HG03095 (cell line): ENCODE data around the gene RARRES1.
A peak's percentile ranks its signal among the peaks of the same experiment; 100 is the strongest.
"Not testable (repeated sequence)": the region's sequence is repeated elsewhere in the genome, so short reads cannot be mapped to it uniquely, and the experiment has no call there.

Source experiments
- ATAC-seq: cut with Tn5 transposase; IDR thresholded peaks from one replicate; pipeline ENCODE4 v1.9.1; 2021; ENCODE audit warnings: moderate library complexity; ENCODE audit not compliant: unreplicated experiment

RARRES1 gene

DNA sequence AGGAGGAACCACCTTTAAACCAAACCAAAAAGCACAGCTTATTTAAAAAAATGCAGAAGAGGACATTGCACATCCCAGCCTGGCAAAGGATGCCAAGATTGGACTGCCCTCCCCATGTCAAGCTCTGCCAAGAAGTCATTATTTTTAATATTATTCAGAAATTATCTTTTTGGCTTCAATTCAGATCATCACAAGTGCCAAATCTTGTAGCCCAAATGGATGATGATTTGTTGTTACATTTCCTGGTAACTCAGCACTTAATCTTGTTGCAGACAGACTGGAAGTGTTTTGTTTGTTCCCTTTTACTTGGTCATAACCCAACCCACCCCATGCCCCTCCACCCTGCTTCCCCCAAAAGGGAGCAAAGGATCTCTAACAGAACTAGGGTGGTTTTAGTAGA, 31.7 kb downstream of the RARRES1 start:
- no peak for ATAC-seq

DNA sequence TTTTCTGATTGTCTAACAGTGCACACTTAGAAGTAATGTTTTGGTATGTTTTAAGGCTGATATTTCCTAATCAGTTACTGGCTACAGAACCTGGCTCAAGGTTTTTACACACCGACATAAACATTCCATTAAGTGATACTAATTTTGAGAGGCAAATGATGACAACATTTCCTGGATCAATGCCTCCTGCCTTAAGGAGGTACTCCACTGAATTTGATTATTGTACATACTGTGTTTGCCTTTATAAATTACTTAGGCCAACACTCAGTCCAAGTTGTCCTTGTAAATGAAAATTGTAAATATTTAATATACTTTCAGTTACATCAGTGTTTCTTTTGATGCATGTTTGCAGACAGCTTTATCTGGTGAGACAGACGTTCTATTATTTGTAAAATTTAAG, 35.6 kb downstream of the RARRES1 start:
- ATAC-seq = no peak

DNA sequence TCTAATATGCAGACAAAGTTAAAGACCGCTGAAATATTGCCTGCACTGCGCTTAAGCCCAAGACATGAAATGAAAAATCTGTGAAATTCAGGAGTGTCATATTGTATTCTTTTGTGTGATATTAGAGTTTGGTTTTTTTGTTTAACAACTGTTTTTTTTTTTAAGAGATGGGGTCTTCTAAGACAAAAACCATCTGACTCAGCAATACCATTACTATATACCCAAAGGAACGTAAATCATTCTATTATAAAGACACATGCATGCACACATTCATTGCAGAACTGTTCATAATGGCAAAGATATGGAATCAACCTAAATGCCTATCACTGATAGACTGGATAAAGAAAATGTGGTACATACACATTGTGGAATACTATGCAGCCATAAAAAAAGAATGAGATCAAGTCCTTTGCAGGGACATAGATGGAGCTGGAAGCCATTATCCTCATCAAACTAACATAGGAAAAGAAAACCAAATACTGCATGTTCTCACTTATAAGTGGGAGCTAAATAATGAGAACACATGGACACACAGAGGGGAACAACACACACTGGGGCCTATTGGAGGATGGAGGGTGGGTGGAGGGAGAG, 38.3 kb downstream of the RARRES1 start:
- not testable (repeated sequence) for ATAC-seq

DNA sequence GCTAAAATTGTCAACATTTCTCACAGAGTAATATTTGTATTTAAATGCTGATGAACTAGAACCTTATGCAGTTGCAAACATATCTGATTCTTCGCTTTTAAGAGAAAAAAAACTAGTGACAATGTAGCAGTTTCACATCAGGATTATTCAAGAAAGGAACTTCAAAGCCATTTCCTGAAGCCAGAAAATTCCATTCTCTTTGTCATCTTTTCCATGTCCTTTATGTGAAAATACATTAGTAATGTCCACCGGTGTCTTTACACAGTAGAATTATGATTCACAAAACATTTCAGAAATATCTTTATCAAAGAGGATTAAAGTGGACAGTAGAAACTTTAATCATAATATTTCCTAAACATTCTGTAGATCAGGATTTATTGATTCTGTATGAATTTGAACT, 47.1 kb downstream of the RARRES1 start:
- ATAC-seq = no peak

DNA sequence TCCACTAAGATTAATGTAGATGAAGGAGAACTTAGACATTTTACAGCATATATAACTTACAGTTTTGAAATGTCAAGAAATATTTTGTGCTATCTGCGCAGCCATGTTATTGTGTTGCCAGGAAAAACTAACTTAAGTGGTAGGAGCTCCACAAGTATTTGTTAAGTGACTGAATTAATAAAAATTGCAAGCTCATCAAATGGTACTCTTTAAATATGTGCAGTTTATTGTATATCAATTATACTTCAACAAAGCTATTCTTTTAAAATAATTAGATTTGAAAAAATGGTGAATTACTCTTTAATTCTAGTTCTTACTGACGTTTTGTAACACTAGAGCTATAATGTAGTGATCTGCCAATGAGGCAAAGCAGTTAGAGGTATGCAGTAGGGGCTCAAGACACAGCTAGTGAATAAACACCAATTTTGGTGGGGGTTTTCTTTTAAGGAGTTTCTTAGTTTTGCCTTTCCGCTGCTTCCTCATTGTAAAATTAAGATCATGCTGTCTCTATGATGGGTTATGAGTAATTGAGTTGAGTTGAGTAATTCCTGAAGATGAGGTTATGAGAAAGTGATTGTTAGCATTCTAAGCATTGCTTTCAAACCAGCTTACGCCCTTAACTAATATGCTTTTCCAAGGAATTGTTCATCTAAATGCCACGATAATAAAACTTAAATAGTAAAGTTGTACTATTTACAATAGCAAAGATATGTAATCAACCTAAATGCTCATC, 48.9 kb downstream of the RARRES1 start:
- no peak for ATAC-seq

DNA sequence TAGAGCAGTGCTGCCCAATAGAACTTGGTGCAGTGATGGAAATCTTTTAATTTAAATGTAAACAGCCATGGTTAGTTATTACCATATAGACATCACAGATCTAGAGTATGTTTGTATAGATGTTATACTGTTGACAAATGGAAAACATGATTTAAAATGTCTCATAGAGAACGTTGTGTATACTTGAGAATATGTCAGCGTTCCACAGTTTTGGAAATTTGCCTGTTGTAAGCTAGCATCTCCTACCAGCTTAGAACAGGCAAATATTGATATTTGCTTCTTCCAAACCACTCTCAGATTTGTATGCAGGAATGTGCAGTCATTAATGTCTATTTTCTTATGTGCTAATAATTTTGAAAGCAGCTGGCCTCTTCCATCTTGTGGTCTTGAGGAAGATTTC, 51.4 kb downstream of the RARRES1 start:
- no peak for ATAC-seq

DNA sequence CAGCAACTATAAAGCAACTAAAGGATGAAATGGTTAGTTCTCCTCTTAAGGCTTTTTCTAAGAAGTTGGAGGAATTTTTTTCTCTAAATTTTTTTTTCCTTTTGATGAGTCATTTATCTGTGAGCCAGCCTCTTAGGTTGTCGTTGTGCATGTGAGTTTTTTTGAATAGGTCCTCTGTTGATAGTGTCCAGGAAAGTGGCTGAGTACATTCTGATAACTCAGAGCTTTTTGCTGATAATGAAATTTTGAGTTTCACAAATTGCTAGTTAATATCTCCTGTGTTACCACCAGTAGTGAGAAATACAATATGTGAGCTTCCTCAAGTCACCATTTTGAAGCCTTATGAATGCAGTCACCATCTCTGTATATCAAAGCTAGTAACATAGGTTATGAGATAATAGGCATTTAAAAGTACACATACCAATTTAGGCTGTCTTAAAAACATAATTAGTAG, 52.7 kb downstream of the RARRES1 start:
- no peak for ATAC-seq

DNA sequence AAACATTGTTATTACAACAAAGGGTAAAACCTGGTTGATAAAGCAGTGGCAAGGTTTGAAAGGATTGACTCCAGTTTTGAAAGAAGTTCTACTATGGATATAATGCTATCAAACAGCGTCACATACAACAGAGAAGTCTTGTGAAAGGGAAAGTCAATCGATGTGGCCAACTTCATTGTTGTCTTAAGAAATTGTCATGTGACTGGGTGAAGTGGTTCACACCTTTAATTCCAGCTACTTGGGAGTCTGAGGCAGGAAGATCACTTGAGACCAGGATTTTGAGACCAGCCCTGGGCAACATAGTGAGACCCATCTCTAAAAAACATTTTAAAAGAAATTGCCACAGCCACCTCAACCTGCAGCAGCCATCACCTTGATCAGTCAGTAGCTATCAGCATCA, 53.6 kb downstream of the RARRES1 start:
- ATAC-seq = no peak

DNA sequence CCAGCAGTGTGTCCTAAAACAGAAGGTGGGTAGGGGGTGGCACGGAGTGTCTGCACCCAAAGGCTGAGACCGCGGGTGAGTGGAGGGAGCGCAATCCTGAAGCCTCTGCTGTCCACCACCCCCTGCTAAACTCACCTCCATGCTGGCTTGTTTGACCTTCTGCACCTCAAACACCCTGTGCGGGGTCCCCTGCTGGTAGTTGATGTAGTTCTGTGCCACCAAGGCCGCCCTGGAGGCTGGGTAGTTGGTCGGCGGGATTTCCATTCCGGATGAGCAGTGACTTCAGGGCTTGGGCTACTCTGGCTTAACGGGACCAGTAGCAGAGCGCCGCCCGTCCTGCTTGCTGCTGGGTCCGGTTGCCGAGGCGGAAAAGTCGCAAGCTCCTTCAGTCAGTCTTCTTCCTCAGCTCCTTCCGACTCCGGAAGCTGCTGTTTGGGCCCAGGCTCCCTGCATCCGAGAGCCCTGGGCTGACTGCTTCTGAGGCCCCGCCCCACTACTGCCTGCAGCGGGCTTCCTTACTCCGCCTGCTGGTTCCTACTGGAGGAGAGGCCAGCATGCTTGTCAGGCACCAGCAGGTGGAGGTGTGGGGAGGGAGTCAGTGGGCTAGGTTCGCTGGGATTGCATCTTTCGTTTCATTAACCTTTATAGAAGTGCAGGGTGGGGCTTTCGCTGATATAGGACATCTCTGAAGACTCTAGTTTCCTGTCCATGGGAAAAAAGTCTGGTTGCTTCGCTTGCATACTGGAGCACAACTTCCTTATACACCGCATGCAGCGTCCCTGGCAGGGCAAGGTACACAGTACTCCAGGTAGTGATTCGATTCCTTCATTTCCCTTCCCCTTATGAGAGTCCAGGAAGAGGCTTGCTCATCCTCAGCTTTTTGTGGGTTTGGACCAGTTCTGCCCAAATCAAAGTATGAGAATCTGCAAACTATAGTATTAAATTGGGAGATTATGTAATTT, 59.8 kb downstream of the RARRES1 start, which contains the start of gene LXN:
Gene LXN (minus strand): TSS at position 434 of the 962 bp plus-strand sequence. CDS start 170 bp downstream, at position 264.
- peak; percentile 99 for ATAC-seq

DNA sequence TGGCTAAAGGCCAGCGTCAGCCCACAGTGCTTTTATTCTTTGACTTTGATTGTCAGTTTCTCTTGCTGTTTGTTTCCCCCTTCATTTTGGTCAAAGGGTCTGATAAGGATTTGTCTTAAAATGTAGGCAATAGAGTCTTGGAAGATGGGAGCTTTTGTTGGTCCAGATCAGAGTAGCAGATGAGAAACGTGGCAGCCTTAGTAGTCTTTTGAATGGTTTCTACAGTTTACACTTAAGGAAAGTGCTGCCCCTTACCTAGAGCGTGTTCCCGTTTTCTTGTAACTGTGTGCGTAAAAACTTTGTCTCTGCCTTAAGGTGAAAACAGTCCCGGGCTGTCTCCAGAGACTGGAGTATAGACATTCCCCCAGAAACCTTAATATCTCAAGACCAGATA, 60.4 kb downstream of the RARRES1 start:
- peak; percentile 10 for ATAC-seq

DNA sequence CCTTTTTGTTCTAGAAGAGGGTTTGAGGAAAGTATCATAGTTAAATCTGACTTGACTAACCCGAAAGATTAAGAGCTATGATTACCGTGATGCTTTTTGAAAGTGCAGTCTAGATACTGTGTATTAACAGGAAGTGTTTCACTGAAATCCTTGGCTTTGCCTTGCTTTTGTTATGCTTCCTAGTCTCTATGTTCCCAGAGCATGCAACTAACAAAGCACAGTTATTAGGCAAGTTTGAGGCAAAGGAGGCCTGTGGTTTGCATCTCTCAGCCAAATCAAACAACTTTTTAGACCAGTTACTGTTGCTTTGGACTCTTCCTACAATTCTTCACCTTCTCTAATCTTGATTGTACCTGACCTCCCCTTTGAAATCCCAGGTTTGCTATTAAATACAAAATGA, 63.8 kb downstream of the RARRES1 start:
- ATAC-seq = no peak

DNA sequence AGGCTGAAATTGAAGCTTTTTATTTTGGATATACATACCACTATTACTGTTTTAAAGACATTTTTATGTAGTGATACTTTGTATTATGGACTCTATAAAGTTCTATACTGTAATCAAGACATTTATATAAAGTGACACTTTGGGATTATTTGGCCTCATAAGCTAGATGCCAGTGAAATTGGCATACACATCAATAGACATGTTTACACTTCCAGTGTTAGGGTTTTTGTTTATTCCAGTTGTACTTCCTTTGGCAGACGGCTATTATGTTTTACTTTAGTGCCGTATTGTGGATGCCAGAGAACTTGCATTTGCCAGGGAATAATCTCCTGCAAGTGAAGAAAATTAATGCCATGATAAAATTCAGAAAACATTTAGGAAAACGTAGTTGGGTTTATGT, 65.8 kb downstream of the RARRES1 start:
- ATAC-seq = no peak

DNA sequence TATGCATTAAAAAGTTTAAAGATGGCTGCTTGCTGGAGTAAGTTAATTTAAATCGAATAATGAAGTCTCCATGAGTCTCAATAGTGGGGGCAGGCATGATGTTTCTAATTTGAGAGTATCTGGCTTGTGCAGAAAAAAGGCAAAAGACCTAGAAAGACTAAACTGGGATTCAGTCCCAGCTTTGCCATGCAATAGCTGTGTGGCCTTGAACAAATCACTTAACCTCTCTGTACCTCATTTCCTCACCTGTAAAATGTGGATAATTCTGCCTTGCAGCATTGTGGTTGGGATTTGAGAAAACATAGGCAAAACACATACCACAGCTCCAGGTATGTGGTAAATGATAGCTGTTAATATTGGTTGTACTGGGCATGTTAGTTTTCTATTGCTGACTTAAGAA, 68.4 kb downstream of the RARRES1 start:
- no peak for ATAC-seq

DNA sequence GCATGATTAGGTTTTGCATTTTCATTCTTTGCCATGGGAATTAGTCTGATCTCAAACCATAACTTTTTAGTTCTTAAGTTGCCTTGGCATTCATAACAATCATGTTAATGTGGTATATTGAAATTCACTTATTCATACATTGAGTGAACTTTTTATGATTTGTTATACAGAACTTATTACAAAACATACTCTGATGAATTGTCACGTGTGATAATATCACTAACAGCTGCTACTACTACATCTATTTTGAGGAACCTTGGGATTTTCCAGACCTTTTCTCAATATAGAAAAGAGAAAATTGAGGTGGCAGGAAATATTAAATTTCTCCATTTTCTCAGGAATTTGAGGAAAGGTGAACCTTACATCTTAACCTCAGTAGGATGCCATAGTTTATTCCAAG, 69.0 kb downstream of the RARRES1 start:
- ATAC-seq = no peak

DNA sequence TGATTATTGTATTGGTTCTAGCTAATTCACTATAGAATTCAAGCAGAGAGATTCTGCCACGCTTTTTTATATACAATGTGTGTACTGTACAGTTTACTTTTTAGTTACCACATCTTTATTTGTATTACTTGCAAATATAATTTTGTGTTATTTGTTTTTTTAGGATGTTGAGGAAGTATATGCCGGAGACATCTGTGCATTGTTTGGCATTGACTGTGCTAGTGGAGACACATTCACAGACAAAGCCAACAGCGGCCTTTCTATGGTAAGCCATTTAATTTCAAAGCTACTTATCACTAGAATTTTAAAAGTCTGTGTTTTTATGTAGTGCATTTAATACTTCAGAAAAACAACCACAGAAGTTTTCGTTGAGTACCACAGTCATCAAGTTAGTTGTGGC, 71.5 kb downstream of the RARRES1 start:
- ATAC-seq = no peak

DNA sequence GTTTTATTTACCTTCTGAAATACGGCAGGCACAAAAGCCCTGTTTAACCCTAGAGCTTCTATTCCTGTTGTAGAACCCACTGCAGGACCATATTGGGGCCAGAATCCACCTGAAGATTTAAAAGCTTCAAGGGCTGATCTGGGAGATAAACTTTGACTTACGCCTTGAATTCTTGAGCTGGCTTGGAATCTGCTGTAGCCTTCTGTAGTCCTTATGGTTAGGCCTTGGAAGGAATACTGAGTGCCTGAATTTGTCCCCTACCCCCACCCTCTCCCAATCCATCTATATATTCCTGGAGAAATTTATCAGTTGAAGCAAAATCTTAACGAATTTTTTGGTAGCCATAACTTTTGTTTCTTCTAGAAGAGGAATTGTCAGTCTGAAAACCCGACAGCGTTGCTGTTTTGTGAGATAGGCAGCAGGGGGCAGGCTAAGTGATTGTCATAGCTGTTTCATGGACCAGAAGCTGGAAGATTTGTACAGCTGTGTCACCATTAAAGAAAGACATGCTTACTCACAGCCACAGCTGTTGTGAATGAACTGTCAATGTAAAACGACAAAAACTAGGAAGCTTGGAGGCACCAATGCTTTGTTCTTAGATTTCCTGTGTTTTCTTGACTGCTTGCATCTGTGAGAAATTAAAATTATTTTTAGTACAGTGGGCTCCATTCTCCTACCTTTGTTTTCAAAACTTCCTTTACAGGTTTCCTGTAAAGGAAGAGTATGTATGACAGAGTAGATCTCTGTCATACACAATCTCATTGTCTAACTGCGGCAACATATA, 72.6 kb downstream of the RARRES1 start:
- peak; percentile 90 for ATAC-seq

DNA sequence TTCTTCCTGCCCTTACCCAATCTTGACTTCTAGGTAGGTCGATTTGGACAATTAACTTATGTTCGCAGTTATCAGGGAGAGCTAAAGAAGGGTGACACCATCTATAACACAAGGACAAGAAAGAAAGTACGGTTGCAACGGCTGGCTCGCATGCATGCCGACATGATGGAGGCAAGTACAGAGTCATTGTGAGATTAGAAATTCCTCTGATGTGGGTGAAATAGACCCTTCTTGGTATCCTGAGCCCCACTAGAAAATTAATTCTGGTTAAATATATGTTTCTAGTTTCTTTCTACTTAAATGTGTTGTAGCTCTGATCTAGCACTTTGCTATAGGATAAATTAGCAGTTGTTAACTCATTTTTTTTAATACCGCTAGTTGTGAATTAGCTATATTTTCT, 73.4 kb downstream of the RARRES1 start:
- ATAC-seq = no peak

DNA sequence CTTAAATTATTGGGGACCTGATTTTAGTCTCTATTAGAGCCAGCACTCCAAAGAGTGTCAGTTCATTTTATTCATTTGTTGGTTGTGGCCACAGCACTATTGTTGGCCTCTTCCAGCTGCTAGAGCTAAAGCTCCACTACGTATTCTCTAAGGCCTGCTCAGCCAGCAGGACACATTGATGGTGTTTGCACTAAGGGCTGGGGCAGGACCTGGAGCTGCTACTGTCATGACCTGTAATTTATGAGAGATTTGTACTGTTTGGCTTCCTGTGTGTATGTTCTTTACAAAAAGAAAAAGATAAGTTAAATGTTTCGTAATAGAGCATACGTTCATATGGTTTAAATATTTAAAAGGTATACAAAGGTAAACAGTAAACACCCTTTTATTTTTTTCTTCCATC, 79.8 kb downstream of the RARRES1 start:
- no peak for ATAC-seq

DNA sequence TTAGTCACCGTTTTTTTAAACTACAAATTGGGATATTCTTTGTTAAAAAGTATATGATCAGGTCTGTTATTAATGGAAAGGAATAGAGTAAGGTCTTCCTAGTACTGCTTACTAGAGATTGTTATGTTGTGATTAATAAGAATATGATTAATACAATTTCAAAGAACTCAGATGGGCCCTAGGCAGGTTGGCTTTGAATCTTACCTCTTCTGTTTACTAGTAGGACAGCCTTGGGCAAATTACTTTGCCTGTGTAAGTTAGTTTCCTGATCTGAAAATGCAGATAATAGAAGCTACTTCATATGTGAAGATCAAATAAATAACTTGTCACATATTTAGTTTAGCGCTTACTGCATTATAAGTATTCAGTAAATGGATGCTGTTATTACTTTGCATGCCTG, 81.1 kb downstream of the RARRES1 start:
- no peak for ATAC-seq

DNA sequence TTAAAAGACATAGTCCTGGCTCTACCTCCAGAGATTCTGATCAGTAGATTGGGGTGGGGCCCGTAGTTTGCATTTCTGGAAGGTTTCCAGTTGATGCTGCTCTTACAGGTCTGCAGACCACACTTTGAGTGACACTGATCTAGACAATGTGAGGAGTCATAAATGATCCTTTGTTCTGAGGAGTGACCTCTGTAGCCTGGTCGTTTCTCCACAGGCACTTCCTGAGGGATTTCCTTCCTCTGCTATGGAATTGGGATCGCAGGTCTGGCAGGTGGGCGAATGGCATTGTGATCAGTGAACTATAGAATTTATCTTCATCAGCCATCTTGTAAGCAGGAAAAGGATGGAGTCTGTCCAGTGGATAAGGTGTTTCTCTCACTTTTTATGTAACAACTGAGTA, 82.5 kb downstream of the RARRES1 start:
- no peak for ATAC-seq
